Suprapubic skin (tissue), 4 donors: ENCODE measurements around the gene TNFRSF19. TPM values are rescaled to one million over a fixed set of nuclear protein-coding genes. Genes with fewer than 3 reads are reported as not detected.

Experiments
- DNase-seq, 2 donors: peaks; one replicate each; pipeline ENCODE4 v3.0.0-alpha.2; 2019; ENCODE audit warnings: low spot score in 2 of 2
- H3K27ac ChIP-seq: fragments of 200-600 bp; sonication (generic); one replicate; pipeline ENCODE4 v1.5.1; 2019
- H3K27me3 ChIP-seq: fragments of 200-600 bp; sonication (generic); one replicate; pipeline ENCODE4 v1.5.1; 2019
- H3K36me3 ChIP-seq: fragments of 200-600 bp; sonication (generic); one replicate; pipeline ENCODE4 v1.5.1; 2019
- H3K4me1 ChIP-seq: fragments of 200-600 bp; sonication (generic); one replicate; pipeline ENCODE4 v1.5.1; 2019
- H3K4me3 ChIP-seq: fragments of 200-600 bp; sonication (generic); one replicate; pipeline ENCODE4 v1.5.1; 2019; ENCODE audit warnings: mild to moderate bottlenecking
- H3K9me3 ChIP-seq: fragments of 200-600 bp; sonication (generic); one replicate; pipeline ENCODE4 v1.5.1; 2019
- CTCF ChIP-seq, 2 donors: fragments of 200-600 bp in 1 of 2; fragments of 450-650 bp in 1 of 2; sonication (generic) in 1 of 2; IDR thresholded peaks; one replicate each; pipeline ENCODE4 v1.5.1; 2016 to 2019; ENCODE audit warnings: antibody characterized with exemption in 2 of 2, mild to moderate bottlenecking in 1 of 2, moderate library complexity in 1 of 2
- EP300 ChIP-seq: sonication (generic); formaldehyde crosslinking; IDR thresholded peaks from one replicate; pipeline ENCODE4 v1.6.1; 2017; ENCODE audit warnings: antibody characterized with exemption
- POLR2A ChIP-seq, 2 donors: fragments of 450-650 bp; IDR thresholded peaks; one replicate each; pipeline ENCODE4 v1.6.1; 2017; ENCODE audit warnings: antibody characterized with exemption in 2 of 2, mild to moderate bottlenecking in 2 of 2, moderate library complexity in 2 of 2
- POLR2AphosphoS5 ChIP-seq, 3 donors: sonication (generic); formaldehyde crosslinking; IDR thresholded peaks; one replicate each; pipeline ENCODE4 v1.6.1; 2017; ENCODE audit warnings: antibody characterized with exemption in 3 of 3
- WGBS: methylation state at CpG from one replicate; pipeline ENCODE4 v1.1.5; 2018; 5-methylcytosine and 5-hydroxymethylcytosine counted together
- total RNA-seq, 4 donors: library from RNA; depleted of rRNA; stranded (reverse); fragments of >200 nt; gene quantifications; one replicate each; pipeline ENCODE4 v1.1.0, GENCODE V29; 2016

The TNFRSF19 gene
- total RNA-seq, 4 donors from 2014 or later: 74.6 to 100 (median 78.5) TPM

- H3K4me3 ChIP-seq: no peak overlapping the region
- no peak overlapping the region for H3K27ac ChIP-seq
- no peaks in the 10 kb centered on the region for H3K9me3 ChIP-seq
- H3K4me1 ChIP-seq: no peaks in the 10 kb centered on the region
- no peak for DNase-seq
- TF ChIP-seq POLR2A (IDR thresholded peaks at IDR 0.05) (no peak), CTCF (IDR thresholded peaks at IDR 0.05) (no peak), POLR2AphosphoS5 (IDR thresholded peaks at IDR 0.05) (no peak), EP300 (no peak)
- H3K27me3 ChIP-seq: no peaks in the 10 kb centered on the region
- peaks cover 3% of the 10 kb centered on the region for H3K36me3 ChIP-seq
- WGBS: 60% methylated on average over 2 of the region's 2 CpGs
Measured at GRCh38 chr13:23616228-23616627, 46.0 kb downstream of the TNFRSF19 start.

- no peak overlapping the region for H3K4me3 ChIP-seq
- no peak for TF ChIP-seq EP300
- TF ChIP-seq POLR2A (IDR thresholded peaks at IDR 0.05): no peak
- TF ChIP-seq POLR2AphosphoS5 (IDR thresholded peaks at IDR 0.05): no peak
- no peak for TF ChIP-seq CTCF (IDR thresholded peaks at IDR 0.05)
- no peaks in the 10 kb centered on the region for H3K9me3 ChIP-seq
- no peak for DNase-seq
- H3K27me3 ChIP-seq: no peaks in the 10 kb centered on the region
- H3K4me1 ChIP-seq: no peaks in the 10 kb centered on the region
- peaks cover 3% of the 10 kb centered on the region for H3K36me3 ChIP-seq
- WGBS: 48% methylated on average over 3 of the region's 3 CpGs
- no peak overlapping the region for H3K27ac ChIP-seq
Measured at GRCh38 chr13:23617551-23618024, 47.4 kb downstream of the TNFRSF19 start.

- no peak for TF ChIP-seq POLR2AphosphoS5 (IDR thresholded peaks at IDR 0.05)
- TF ChIP-seq EP300: no peak
- no peak for TF ChIP-seq CTCF (IDR thresholded peaks at IDR 0.05)
- no peak for TF ChIP-seq POLR2A (IDR thresholded peaks at IDR 0.05)
- Histone ChIP-seq H3K27me3 (no peaks in the 10 kb centered on the region), H3K9me3 (no peaks in the 10 kb centered on the region), H3K36me3 (peaks cover 3% of the 10 kb centered on the region), H3K4me1 (no peaks in the 10 kb centered on the region), H3K27ac (no peak overlapping the region), H3K4me3 (no peak overlapping the region)
- DNase-seq: no peak
- 65% methylated on average over 8 of the region's 8 CpGs for WGBS
Measured at GRCh38 chr13:23618341-23618740, 48.1 kb downstream of the TNFRSF19 start.

GRCh38 chr13:23619068-23619855, 49.0 kb downstream of the TNFRSF19 start:
- H3K27ac ChIP-seq: no peak overlapping the region
- no peaks in the 10 kb centered on the region for H3K9me3 ChIP-seq
- H3K36me3 ChIP-seq: peaks cover 3% of the 10 kb centered on the region
- no peak for DNase-seq
- no peaks in the 10 kb centered on the region for H3K27me3 ChIP-seq
- no peak for TF ChIP-seq POLR2A (IDR thresholded peaks at IDR 0.05)
- no peak for TF ChIP-seq POLR2AphosphoS5 (IDR thresholded peaks at IDR 0.05)
- no peak for TF ChIP-seq CTCF (IDR thresholded peaks at IDR 0.05)
- no peak for TF ChIP-seq EP300
- 78% methylated on average over 5 of the region's 5 CpGs for whole genome bisulfite sequencing
- H3K4me1 ChIP-seq: no peaks in the 10 kb centered on the region
- H3K4me3 ChIP-seq: no peak overlapping the region

GRCh38 chr13:23620211-23620610, 50.0 kb downstream of the TNFRSF19 start:
- H3K27me3 ChIP-seq: no peaks in the 10 kb centered on the region
- 86% methylated on average over 5 of the region's 5 CpGs for whole genome bisulfite sequencing
- no peak for TF ChIP-seq POLR2A (IDR thresholded peaks at IDR 0.05)
- TF ChIP-seq CTCF (IDR thresholded peaks at IDR 0.05): no peak
- TF ChIP-seq EP300: no peak
- no peaks in the 10 kb centered on the region for H3K4me1 ChIP-seq
- H3K36me3 ChIP-seq: peaks cover 3% of the 10 kb centered on the region
- H3K4me3 ChIP-seq: no peak overlapping the region
- DNase-seq: no peak
- H3K27ac ChIP-seq: no peak overlapping the region
- no peaks in the 10 kb centered on the region for H3K9me3 ChIP-seq
